NCI-H146 treated with DMSO at 0.1 percent for 48 hours (cell line): ENCODE measurements around the gene PAFAH1B1.
"Not testable (repeated sequence)": the region's sequence is repeated elsewhere in the genome, so short reads cannot be mapped to it uniquely, and the experiment has no call there.

Experiments used
- DNase-seq: peaks from one replicate; lab custom pipeline; 2025; ENCODE audit not compliant: unreplicated experiment; lab: John Stamatoyannopoulos, UW

The PAFAH1B1 gene

DNA sequence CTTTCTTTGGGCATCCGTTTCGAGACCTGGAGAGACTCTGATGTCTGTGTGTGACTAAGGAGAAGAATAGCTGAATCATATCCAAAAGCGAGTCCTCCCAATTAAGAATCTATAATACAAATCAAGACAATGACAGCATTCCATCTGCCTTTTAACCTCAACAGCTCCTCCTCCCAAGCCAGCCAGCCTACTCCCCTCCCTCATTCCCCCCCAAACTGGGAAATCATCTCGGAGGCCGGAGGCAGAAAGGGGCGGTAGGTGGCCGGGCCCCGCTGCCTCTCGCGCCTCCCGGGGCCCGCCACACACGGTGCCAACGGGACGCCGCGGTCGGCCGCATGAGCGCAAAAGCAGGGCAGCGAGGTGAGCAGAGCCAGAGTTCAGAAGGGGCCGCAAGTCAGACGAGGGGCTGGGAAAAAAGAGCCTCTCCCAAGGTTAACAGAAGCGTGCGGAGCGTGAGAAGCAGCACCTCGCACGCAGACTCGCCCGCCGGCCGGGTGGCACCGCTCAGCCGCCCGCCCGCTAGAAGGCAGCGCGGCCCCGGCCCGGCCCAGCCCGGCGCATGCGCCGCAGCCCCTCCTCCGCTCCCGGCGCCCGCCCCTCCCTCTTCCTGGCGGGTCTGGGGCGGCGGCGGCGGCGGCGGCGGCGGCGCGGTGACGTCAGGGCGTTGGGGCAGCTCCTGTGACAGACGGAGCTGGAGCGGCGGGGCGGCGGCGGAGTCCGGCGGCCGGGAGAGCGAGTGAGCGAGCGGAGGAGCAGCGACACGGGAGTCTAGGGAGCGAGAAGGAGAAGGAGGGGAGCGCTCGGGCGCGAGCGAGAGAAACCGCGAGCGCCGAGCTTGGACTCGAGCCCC lies at the start of gene PAFAH1B1:
TSS of gene PAFAH1B1 (plus strand) at position 684 of the 850 bp plus-strand sequence. CDS start 44,635 bp downstream, outside the sequence.
- peak; percentile 69 for DNase-seq

DNA sequence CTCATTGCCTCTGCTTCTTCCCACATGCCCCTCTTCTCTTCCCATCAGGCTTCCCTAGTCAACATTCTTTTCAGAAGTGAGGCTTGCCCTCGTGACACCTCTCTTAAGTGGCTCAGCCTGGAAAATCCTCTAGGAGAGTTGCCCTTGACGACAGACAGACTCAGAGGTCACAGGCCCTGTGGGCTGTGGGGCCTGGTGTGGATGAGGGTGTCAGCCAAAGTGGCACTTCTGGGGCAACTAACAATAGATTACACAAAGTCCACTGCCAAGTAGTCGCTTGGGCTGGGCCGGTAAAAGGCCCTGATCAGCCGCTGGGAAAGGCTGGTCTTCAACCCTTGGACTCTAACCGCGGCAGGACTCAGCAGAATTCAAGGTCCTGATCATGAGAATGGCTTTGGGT lies 48.1 kb upstream of the PAFAH1B1 start:
- no peak for DNase-seq

DNA sequence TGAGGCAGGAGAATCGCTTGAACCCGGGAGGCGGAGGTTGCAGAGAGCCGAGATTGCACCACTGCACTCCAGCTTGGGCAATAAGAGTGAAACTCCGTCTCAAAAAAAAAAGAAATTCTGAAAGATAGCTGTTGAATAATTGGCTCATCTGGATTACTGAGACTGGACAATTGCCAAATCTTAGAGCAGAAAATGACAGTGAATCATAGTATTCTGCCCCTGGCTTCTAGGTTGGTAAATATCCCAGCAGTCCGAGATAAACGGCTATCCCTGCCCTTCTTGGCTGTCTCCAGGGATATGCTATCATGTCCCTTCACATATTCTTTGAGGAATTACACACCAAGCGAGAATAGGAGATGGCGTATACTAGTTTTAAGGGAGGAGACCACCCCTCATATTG lies 46.3 kb upstream of the PAFAH1B1 start:
- no peak for DNase-seq

DNA sequence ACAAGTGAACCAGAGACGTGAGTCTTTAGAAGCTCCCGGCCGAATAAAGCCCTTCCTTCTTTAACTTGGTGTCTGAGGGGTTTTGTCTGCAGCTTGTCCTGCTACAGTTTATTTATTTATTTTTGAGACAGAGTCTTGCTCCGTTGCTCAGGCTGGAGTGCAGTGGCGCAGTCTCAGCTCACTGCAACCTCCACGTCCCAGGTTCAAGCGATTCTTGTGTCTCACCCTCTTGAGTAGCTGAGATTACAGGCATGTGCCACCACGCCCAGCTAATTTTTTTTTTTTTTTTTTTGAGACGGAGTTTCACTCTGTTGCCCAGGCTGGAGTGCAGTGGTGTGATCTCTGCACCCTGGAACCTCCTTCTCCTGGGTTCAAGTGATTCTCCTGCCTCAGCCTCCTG lies 45.4 kb upstream of the PAFAH1B1 start:
- not testable (repeated sequence) for DNase-seq

DNA sequence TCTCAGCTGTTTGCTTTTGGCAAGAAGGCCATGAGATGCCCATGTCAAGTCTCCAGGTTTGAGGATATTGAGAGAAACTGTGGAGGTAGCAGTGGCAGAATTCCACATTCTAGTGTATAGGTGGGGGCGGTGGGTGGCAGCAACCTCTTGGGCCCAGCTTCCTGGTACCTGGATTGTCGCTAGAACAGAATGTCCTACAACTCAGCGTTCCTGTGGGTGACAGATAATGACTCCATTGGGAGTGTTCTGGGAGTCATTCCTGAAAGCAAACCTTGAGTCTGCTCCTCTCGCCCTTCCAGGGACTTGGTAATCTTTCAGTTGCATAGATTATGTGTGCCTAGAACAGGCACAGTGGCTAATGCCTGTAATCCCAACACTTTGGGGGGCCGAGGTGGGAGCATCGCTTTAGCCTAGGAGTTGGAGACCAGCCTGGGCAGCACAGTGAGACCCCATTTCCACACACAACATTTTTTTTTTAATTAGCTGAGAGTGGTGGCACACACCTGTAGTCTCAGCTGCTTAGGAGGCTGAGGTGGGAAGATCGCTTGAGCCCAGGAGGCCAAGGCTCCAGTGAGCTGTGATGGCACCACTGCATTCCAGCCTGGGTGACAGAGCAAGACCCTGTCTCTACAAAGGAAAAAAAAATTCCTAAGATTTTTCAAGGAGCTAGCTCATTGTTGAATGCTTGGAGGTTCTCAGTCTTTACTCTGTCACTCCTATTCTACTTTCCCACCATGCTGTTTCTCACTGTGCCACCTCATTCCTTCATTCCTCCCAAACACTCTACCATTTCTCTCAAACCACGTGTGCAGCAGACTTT lies 43.9 kb upstream of the PAFAH1B1 start:
- DNase-seq, result no peak

GRCh38 chr17:2551493-2551892 lies 42.0 kb upstream of the PAFAH1B1 start:
- DNase-seq, result no peak

DNA sequence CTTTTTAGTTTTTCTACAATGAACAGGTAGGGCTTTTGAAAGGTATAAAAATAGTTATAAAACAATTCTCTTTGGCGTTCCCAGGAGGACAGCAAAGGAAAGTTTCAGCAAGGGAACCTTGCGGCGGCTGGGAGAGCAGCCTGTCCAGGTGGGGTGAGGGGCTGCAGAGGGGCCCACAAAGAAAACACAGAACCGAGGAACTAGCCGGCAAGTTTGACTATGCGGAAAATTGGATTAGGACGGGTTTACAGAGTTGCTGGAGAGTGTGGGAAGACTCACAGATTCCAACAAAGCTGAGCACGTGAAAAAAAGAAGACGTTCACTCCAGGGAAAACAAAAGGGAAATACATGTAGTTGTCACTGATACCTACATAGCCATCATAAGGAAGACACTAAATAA lies 41.5 kb upstream of the PAFAH1B1 start:
- DNase-seq, result no peak

GRCh38 chr17:2560658-2561057 lies 32.8 kb upstream of the PAFAH1B1 start:
- no peak for DNase-seq

DNA sequence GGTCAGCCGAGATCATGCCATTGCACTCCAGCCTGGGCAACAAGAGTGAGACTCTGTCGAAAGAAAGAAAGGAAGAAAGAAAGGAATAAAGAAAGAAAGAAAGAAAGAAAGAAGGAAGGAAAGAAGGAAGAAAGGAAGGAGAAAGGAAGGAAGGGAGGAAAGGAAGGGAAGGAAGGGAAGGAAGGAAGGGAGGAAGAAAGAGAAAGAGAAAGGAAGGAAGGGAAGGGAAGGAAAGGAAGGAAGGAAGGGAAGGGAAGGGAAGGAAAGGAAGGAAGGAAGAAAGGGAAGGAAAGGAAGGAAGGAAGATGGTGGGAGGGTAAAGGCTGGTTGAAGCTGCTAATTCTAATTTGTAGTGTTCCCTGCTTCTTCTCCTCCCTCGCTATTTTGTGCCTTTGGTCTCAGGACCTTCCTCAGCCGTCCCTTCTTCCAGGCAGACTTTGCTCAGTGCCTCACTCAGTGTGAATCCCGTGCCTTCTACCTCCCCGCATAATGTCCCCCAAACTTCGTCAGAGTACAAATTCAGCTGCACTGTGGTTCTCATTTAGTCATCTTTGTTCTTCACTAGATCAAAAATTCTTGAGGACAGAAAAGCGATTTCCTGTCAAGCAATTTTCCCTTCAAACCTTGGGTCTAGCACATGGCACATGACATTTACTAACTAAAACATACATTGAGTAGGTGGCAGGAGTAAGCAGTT lies 31.1 kb upstream of the PAFAH1B1 start:
- DNase-seq, result no peak

- DNase-seq, result peak; percentile 1
Observed at GRCh38 chr17:2563061-2563460, 30.4 kb upstream of the PAFAH1B1 start.

DNA sequence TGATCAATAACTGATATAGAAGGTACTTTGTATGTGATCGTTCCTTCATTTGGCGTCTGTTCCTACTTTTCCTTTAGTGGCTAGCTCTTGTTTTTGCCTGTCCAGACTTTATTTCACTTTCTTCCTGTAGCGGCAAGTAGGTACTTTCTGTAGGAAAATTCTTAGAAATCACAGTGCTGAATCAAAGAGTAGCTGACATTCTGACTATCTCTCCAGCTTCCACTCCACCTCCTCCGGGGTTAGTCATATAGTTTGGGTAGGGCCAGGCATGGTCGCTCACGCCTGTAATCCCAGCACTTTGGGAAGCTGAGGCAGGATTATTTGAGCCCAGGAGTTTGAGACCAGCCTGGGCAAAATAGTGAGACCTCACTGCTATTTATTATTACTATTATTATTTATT lies 29.9 kb upstream of the PAFAH1B1 start:
- DNase-seq, result no peak

- no peak for DNase-seq
Observed at GRCh38 chr17:2564877-2565276, 28.6 kb upstream of the PAFAH1B1 start.

DNA sequence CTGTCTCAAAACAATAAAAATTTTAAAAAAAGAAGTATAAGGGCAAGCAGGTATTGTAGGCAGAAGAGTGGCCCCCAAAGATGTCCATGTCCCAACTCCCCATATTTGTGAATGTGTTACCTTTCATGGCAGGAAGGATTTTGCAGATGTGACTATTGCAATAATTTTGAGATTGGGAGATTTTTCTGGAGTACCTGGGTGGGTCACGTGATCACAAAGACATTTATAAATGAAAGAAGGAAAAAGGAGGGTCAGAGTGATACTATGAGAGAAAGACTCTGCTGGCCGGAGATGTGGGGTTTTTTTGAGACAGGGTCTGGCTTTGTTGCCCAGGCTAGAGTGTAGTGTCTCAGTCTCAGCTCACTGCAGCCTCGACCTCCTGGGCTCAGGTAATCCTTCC lies 27.4 kb upstream of the PAFAH1B1 start:
- DNase-seq, result no peak

DNA sequence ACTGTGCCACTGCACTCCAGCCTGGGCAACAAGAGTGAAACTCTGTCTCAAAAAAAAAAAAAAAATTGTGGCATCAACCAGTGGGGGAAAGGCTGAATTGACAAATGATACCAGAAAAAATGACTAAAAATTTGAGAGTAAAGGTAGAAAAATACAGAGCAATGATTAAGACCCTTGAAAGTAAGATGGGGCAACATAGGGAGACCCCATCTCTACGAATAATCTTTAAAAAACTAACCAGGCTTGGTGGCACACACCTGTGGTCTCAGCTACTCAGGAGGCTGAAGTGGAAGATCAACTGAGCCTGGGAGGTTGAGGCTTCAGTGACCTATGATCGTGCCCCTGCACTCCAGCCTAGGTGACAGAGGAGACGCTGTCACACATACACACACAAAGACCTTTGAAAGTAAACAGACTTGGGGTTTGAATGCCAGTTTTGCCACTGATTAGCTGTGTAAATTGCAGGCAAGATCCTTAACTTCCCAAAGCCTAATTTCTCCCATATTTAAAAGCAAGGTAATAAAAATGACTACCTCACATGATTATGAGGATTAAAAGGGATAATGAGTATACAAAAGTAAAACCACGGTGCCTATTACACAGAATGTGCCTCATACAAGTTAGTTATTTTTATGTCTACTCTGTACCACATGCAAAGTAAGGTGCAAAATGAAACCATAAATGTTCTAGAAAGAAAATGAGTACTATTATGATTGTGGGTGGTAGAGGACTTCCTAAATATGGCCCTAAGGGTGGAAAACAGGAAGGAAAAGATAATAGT lies 21.7 kb upstream of the PAFAH1B1 start:
- no peak for DNase-seq

- not testable (repeated sequence) for DNase-seq
Observed at GRCh38 chr17:2572304-2572609, 21.2 kb upstream of the PAFAH1B1 start.

DNA sequence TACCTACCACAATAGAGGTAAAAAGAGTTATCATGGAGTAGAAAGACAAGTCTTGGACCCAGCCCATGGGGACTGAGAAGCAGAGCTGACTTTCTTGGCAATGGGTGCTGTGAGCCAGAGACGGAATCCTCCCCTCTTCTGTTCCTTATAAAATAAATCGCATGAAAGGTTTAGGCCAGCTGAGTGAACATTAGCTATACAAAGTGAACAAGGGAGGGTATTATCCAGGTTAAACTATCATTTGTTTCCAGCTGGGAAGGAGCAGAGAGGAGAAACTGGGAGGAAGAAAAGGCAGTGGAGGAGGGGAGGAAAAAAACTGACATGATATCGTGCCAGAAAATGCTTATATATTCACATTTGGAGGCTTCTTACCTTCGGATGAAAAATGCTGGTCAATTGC lies 13.3 kb upstream of the PAFAH1B1 start:
- peak; percentile 45 for DNase-seq

GRCh38 chr17:2580661-2581060 lies 12.8 kb upstream of the PAFAH1B1 start:
- DNase-seq, result no peak

- no peak for DNase-seq
Observed at GRCh38 chr17:2582493-2582892, 11.0 kb upstream of the PAFAH1B1 start.

DNA sequence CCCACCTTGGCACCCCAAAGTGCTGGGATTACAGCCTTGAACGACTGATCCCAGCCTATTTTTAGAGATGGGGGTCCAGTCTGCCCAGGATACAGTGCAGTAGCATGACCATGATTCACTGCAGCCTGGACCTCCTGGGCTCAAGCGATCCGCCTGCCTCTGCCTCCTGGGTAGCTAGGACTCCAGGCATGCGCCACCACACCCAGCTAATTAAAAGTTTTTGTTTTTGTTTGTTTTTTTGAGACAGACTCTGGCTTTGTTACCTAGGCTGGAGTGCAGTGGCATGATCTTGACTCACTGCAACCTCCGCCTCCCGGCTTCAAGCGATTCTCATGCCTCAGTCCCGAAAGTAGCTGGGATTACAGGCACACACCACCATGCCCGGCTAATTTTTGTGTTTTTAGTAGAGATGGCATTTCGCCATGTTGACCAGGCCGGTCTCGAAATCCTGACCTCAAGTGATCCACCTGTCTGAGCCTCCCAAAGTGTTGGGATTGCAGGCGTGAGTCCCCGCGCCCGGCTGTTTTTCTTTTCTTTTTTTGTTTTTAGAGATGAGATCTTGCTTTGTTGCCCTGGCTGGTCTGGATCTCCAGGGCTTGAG lies 2.3 kb upstream of the PAFAH1B1 start:
- no peak for DNase-seq
